ENCODE results near the gene FSHR. TPM values are rescaled to one million over a fixed set of nuclear protein-coding genes. Genes with fewer than 3 reads are reported as not detected.

FSHR gene
- total RNA-seq, 1 experiment from 2014 or later, result not detected

GRCh38 chr2:49035481-49035880 lies 118.8 kb downstream of the FSHR start:
- no peak for DNase-seq (ENCODE audit: unreplicated experiment)
- CTCF ChIA-PET, result no interaction called here
- Mint-ChIP-seq H3K27me3 (ENCODE audit: insufficient read depth, unreplicated experiment) (no peaks in the 10 kb centered on the region), H3K9me3 (ENCODE audit: unreplicated experiment) (no peaks in the 10 kb centered on the region), H3K4me1 (ENCODE audit: insufficient read depth, unreplicated experiment) (no peaks in the 10 kb centered on the region), H3K4me3 (ENCODE audit: unreplicated experiment) (no peak overlapping the region), H3K27ac (ENCODE audit: low read depth, unreplicated experiment) (no peak overlapping the region), H3K36me3 (ENCODE audit: insufficient read depth, unreplicated experiment) (no peaks in the 10 kb centered on the region)
- POLR2A ChIA-PET, result no interaction called here
- BruUV-seq (replicated peaks), result no TSS peak
- TF ChIP-seq, protein P1, sequence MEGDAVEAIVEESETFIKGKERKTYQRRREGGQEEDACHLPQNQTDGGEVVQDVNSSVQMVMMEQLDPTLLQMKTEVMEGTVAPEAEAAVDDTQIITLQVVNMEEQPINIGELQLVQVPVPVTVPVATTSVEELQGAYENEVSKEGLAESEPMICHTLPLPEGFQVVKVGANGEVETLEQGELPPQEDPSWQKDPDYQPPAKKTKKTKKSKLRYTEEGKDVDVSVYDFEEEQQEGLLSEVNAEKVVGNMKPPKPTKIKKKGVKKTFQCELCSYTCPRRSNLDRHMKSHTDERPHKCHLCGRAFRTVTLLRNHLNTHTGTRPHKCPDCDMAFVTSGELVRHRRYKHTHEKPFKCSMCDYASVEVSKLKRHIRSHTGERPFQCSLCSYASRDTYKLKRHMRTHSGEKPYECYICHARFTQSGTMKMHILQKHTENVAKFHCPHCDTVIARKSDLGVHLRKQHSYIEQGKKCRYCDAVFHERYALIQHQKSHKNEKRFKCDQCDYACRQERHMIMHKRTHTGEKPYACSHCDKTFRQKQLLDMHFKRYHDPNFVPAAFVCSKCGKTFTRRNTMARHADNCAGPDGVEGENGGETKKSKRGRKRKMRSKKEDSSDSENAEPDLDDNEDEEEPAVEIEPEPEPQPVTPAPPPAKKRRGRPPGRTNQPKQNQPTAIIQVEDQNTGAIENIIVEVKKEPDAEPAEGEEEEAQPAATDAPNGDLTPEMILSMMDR (IDR thresholded peaks at IDR 0.05; ENCODE audit: unreplicated experiment), result no peak
- intact Hi-C loops (cut with micrococcal nuclease), result no loop called here

DNA sequence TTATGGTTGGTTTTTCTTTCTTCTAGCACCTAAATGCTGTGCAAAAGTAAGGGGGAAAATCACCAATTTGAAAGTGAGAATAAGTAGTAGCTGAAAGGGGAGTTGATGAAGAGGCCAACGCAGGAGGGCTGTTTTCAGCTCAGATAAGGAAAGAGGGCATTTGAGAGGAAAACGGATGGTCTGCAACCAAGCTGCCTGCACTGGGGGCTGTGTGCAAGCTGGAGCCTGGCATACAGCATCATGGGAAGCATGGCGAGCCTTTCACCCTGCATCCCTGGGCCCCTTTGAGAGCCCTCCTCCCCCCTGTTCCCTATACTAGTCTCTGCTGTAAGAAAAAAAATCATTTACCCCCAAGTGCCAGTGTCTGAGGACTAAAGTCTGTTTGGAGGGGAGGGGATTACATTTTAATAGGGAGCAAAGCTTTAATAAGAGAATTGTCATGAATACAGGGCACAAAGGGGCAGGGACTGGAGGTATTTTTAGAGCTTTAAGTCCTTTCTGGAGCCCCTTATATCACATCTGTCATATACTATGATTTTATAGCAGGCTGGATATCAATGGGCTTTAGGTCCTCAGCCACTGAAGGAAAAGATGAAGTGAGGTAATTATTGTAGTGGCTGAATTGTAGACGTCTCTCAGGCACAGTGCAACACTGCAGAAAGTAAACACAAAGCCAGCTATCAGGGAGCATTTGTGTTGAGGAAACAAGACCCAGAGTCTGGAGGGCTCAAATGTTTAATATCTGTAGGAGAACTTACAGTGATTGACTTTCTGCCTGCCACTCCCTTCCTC lies 120.7 kb downstream of the FSHR start:
- ChIA-PET POLR2A (interaction anchor here (0.5 kb wide), 1 partner anchor 12 kb away, joined by 4 read pairs; no protein-coding TSS in a partner anchor), CTCF (interaction anchor here (0.5 to 0.7 kb wide), 2 partner anchors 10 to 75 kb away, joined by 3 read pairs; no protein-coding TSS in a partner anchor)
- BruUV-seq (replicated peaks), result no TSS peak
- Mint-ChIP-seq H3K27ac (ENCODE audit: low read depth, unreplicated experiment) (no peak overlapping the region), H3K4me1 (ENCODE audit: insufficient read depth, unreplicated experiment) (no peaks in the 10 kb centered on the region), H3K4me3 (ENCODE audit: unreplicated experiment) (no peak overlapping the region), H3K9me3 (ENCODE audit: unreplicated experiment) (no peaks in the 10 kb centered on the region), H3K36me3 (ENCODE audit: insufficient read depth, unreplicated experiment) (no peaks in the 10 kb centered on the region), H3K27me3 (ENCODE audit: insufficient read depth, unreplicated experiment) (no peaks in the 10 kb centered on the region)
- TF ChIP-seq, protein P1 (IDR thresholded peaks at IDR 0.05; ENCODE audit: unreplicated experiment), result no peak
- no peak for DNase-seq (ENCODE audit: unreplicated experiment)
- intact Hi-C loops (cut with micrococcal nuclease), result no loop called here

DNA sequence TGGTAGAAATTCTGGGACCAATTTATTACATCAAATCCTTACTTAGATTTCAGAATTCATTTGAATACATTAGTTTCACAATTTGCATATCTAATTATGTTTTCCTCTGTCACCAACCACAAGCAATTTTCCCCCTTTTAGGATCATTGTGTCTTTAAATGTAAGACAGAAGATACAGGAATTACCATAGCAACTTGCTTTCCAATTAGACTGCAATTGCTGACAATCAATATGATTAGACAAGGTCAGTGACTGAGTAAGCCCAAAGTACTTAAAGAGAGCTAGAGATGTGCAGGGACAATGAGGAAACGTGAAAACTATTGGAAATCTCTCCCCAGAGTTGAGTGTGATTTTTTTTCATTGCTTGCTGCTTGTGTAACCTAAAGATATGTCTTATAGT lies 121.4 kb downstream of the FSHR start:
- Mint-ChIP-seq H3K4me1 (ENCODE audit: insufficient read depth, unreplicated experiment) (no peaks in the 10 kb centered on the region), H3K9me3 (ENCODE audit: unreplicated experiment) (no peaks in the 10 kb centered on the region), H3K27ac (ENCODE audit: low read depth, unreplicated experiment) (no peak overlapping the region), H3K4me3 (ENCODE audit: unreplicated experiment) (no peak overlapping the region), H3K36me3 (ENCODE audit: insufficient read depth, unreplicated experiment) (no peaks in the 10 kb centered on the region), H3K27me3 (ENCODE audit: insufficient read depth, unreplicated experiment) (no peaks in the 10 kb centered on the region)
- CTCF ChIA-PET, result no interaction called here
- no TSS peak for BruUV-seq (replicated peaks)
- TF ChIP-seq, protein P1 (IDR thresholded peaks at IDR 0.05; ENCODE audit: unreplicated experiment), result no peak
- no peak for DNase-seq (ENCODE audit: unreplicated experiment)
- POLR2A ChIA-PET, result no interaction called here
- intact Hi-C loops (cut with micrococcal nuclease), result no loop called here

DNA sequence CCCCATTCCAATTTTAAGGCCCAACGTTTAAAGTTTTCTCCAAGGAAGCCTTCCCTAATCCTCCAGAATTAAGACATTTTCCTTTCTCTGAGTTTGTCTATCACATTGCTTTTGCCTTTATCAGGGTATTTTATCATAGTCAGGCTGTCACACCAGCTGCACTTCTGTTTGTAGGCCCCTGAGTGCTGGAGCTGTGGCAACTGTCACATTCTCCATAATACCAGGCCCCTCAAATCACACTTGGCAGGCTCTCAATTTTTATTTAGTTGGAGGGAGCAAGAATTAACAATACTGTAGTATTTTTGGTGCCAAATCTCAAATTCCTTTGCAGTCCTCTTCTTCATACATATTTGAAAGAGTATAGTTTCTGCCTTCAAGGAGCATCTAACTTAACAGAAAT lies 122.2 kb downstream of the FSHR start:
- BruUV-seq (replicated peaks), result no TSS peak

More for the DNA sequence above, 122.2 kb downstream of the FSHR start:
- Mint-ChIP-seq H3K4me3 (ENCODE audit: unreplicated experiment) (no peak overlapping the region), H3K4me1 (ENCODE audit: insufficient read depth, unreplicated experiment) (no peaks in the 10 kb centered on the region), H3K27ac (ENCODE audit: low read depth, unreplicated experiment) (no peak overlapping the region), H3K27me3 (ENCODE audit: insufficient read depth, unreplicated experiment) (no peaks in the 10 kb centered on the region), H3K36me3 (ENCODE audit: insufficient read depth, unreplicated experiment) (no peaks in the 10 kb centered on the region), H3K9me3 (ENCODE audit: unreplicated experiment) (no peaks in the 10 kb centered on the region)
- no peak for DNase-seq (ENCODE audit: unreplicated experiment)
- TF ChIP-seq, protein P1 (IDR thresholded peaks at IDR 0.05; ENCODE audit: unreplicated experiment), result no peak
- CTCF ChIA-PET, result no interaction called here
- intact Hi-C loops (cut with micrococcal nuclease), result no loop called here
- POLR2A ChIA-PET, result no interaction called here

All from MCF 10A (cell line).